Central memory CD8-positive, alpha-beta T cell (primary cell): ENCODE results near the gene SVIL.

Source experiments
- ATAC-seq: fragments of 150-1000 bp; cut with Tn5 transposase; replicated peaks from 2 replicates; pipeline ENCODE4 v1.10.0; 2022; ENCODE audit warnings: mild to moderate bottlenecking, moderate FRiP score, moderate number of reproducible peaks; ENCODE audit not compliant: poor library complexity, severe bottlenecking; ENCODE audit errors: extremely low read depth
- DNase-seq, 2 donors: peaks; one replicate each; pipeline ENCODE4 v3.0.0; 2021; ENCODE audit warnings: low spot score in 2 of 2
- H3K27ac Mint-ChIP-seq: one replicate; pipeline ENCODE4 v1.8.0; 2022; ENCODE audit warnings: low read depth, mild to moderate bottlenecking, moderate library complexity, mixed read lengths
- H3K27me3 Mint-ChIP-seq: one replicate; pipeline ENCODE4 v1.8.0; 2022; ENCODE audit warnings: mixed read lengths
- H3K36me3 Mint-ChIP-seq: one replicate; pipeline ENCODE4 v1.8.0; 2022; ENCODE audit warnings: mild to moderate bottlenecking, moderate library complexity, mixed read lengths; ENCODE audit not compliant: insufficient read depth
- H3K4me1 Mint-ChIP-seq: one replicate; pipeline ENCODE4 v1.8.0; 2022; ENCODE audit warnings: mixed read lengths
- H3K4me3 Mint-ChIP-seq: one replicate; pipeline ENCODE4 v1.8.0; 2022; ENCODE audit warnings: mild to moderate bottlenecking, moderate library complexity, mixed read lengths
- H3K9me3 Mint-ChIP-seq: one replicate; pipeline ENCODE4 v1.8.0; 2022; ENCODE audit warnings: mixed read lengths

SVIL gene, protein sequence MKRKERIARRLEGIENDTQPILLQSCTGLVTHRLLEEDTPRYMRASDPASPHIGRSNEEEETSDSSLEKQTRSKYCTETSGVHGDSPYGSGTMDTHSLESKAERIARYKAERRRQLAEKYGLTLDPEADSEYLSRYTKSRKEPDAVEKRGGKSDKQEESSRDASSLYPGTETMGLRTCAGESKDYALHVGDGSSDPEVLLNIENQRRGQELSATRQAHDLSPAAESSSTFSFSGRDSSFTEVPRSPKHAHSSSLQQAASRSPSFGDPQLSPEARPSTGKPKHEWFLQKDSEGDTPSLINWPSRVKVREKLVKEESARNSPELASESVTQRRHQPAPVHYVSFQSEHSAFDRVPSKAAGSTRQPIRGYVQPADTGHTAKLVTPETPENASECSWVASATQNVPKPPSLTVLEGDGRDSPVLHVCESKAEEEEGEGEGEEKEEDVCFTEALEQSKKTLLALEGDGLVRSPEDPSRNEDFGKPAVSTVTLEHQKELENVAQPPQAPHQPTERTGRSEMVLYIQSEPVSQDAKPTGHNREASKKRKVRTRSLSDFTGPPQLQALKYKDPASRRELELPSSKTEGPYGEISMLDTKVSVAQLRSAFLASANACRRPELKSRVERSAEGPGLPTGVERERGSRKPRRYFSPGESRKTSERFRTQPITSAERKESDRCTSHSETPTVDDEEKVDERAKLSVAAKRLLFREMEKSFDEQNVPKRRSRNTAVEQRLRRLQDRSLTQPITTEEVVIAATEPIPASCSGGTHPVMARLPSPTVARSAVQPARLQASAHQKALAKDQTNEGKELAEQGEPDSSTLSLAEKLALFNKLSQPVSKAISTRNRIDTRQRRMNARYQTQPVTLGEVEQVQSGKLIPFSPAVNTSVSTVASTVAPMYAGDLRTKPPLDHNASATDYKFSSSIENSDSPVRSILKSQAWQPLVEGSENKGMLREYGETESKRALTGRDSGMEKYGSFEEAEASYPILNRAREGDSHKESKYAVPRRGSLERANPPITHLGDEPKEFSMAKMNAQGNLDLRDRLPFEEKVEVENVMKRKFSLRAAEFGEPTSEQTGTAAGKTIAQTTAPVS (N-terminal part only)

DNA sequence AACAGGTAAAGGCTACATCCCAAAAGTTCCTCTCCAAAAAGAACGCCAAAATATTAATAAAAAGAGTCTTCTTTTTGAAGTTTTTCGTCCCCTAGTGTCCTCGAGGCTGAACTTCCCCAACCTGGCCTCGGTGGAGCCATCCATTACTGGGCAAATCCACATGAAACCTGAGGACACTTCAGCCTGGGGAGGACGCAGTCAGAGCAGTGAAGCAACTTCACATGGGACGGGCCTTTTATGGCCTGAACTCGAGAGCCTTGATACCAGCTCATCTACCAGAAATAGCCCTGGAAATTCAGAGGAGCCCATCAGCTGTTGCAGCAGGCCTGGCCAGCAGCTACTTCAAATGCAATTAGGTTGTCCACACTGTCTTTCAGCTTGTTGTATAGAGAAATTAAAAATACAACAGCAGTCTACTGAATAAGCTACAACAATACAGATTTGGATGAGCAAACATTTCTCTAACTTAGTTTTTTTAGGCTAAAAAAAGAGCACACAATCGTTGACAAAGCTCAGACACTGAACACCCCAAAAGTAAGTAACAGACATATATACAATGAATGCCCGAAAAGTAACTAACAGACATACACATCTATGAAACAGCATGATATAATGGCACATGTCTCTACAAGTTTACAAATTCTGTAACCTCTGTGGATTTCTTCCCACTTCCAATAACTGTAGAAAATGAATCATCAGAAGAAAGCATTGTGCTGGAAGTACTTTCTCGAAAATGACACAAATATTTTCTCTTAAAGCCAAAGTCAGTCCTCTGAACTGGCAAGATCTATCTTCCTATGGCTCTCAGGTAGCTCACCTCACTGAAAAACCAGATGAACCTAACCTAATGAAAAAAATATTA, at the start of gene SVIL:
TSS of gene SVIL (minus strand) at position 208 of the 862 bp plus-strand sequence. CDS start 79,913 bp downstream, outside the sequence.
- H3K9me3 Mint-ChIP-seq: no peaks in the 10 kb centered on the region
- H3K4me1 Mint-ChIP-seq: peaks cover 47% of the 10 kb centered on the region
- H3K27ac Mint-ChIP-seq: peak within 1 kb of the TSS; percentile 92
- H3K4me3 Mint-ChIP-seq: peak within 1 kb of the TSS; percentile 31
- ATAC-seq (no peak), DNase-seq (no peak)
- H3K36me3 Mint-ChIP-seq: peaks cover 6% of the 10 kb centered on the region
- H3K27me3 Mint-ChIP-seq: no peaks in the 10 kb centered on the region

DNA sequence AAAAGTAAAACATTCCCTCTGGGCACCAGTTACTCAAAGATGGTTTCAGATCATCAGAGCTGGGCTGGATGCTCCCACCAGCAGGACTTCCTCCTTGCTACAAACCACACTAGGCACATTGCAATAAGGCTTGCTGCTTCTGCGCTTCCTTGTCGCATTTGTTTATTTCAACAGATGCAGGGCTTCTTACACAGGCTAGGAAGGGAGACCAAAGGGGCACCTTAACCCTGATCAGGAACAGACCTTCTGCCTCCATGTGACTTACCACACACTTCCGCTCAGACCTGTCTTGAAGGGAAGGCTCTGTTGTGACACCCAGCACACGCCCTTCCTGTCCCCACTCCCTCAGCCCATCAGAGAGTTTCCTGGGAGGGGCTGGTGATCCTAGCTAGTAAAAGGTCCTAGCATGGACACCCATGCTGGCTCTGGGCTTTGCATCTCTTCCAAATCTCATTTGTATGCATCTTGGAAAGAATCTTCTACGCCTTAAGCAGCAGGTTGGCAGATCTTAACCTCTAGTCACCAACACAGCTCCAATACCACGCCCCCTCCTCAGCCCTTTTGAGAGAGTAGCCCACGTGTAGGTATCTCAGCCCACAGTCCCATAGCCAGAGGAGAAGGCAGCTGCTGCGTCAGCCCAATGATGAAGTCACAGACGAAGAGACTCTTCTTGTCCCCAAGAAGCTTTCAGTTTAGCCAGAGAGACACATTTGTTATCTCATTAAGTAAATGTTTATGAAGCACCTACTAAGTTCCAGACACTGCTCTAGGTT, 47.1 kb upstream of the SVIL start:
- no peaks in the 10 kb centered on the region for H3K27me3 Mint-ChIP-seq
- peaks cover 79% of the 10 kb centered on the region for H3K4me1 Mint-ChIP-seq
- H3K9me3 Mint-ChIP-seq: no peaks in the 10 kb centered on the region
- H3K27ac Mint-ChIP-seq: peak overlapping the region; percentile 89
- peak in 1 of 2 donors; percentile 60 for DNase-seq
- H3K4me3 Mint-ChIP-seq: peak overlapping the region; percentile 57
- peak; percentile 100 for ATAC-seq
- peaks cover 7% of the 10 kb centered on the region for H3K36me3 Mint-ChIP-seq

DNA sequence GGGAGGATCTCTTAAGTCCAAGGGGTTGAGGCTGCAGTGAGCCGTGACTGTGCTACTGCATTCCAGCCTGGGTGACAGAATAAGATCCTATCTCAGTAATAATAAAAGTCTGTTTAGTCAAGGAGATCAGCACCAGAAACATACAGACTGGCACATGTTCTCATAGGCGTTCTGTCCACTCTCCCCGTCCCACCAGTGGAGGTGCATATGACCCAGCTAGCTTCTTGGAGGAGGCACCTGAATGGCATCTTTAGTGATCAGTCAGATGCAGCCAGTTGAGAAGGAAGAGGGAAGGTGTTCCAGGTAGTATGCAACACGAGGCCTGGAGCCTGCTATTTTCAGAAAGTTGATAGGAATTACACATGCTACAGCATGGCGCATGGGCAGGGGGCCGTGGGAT, 45.3 kb upstream of the SVIL start:
- Mint-ChIP-seq H3K27me3 (no peaks in the 10 kb centered on the region), H3K4me1 (peaks cover 84% of the 10 kb centered on the region), H3K27ac (peak overlapping the region; percentile 89), H3K4me3 (peak overlapping the region; percentile 57), H3K36me3 (peaks cover 7% of the 10 kb centered on the region), H3K9me3 (peaks cover 9% of the 10 kb centered on the region)
- DNase-seq: no peak
- no peak for ATAC-seq

DNA sequence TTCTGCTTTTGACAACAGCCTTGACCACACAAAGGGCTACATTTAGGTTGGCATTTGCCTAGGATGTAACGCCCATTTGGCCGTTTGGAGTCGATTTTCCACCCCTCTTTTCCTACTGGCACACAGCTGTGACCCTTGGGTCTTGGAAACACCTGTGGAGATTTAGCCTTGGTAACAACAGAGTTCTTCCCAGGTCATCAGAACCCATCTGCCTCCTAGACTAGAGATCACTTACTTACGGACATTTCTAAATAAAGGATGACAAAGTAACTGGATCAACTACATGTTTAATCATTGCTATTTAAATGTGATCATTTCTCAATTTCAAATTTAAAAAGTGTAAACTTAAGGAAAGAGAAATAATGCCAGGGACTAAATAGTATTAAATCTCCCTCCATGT, 42.0 kb upstream of the SVIL start:
- Mint-ChIP-seq H3K4me3 (no peak overlapping the region), H3K9me3 (peaks cover 9% of the 10 kb centered on the region), H3K27ac (no peak overlapping the region), H3K36me3 (peaks cover 7% of the 10 kb centered on the region), H3K27me3 (no peaks in the 10 kb centered on the region), H3K4me1 (peaks cover 58% of the 10 kb centered on the region)
- DNase-seq: no peak
- no peak for ATAC-seq

DNA sequence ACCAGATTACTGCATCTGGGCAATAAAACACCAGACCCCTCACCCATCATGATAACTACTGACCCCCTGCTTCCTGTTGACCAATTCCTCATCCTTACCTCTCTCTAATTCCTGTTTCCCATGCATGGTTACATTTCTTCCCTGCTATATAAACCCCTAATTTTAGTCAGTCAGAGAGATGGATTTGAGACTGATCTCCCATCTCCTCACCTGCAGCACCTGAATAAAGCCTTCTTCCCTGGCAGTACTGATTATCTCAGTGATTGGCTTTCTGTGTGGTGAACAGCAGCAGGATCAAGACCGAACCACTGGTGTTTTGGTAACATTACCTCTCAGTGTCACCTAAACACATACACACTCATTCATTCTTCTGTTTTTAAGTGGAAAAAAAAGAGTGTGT, 41.2 kb upstream of the SVIL start:
- H3K36me3 Mint-ChIP-seq: peaks cover 4% of the 10 kb centered on the region
- H3K4me1 Mint-ChIP-seq: peaks cover 57% of the 10 kb centered on the region
- no peaks in the 10 kb centered on the region for H3K27me3 Mint-ChIP-seq
- no peak for ATAC-seq
- H3K27ac Mint-ChIP-seq: peak overlapping the region; percentile 3
- DNase-seq: no peak
- no peak overlapping the region for H3K4me3 Mint-ChIP-seq
- H3K9me3 Mint-ChIP-seq: peaks cover 9% of the 10 kb centered on the region

DNA sequence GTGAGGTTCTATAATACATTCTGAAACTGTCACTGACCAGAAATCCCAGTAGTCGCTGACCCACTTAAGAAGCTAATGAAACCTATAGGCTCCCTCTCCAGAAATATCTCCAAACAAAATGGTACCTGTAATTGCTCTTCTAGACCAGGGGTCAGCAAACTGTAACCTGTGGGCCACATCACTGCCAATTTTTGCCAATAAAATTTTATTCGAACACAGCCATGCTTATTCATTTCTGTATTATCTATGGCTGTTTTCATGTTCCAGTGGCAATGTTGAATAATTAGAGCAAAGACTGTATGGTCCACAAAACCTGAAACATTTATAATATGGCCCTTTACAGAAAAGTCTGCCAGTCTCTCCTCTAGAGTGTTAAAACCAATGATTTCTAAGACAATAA, 37.2 kb upstream of the SVIL start:
- H3K36me3 Mint-ChIP-seq: no peaks in the 10 kb centered on the region
- H3K27ac Mint-ChIP-seq: no peak overlapping the region
- H3K4me1 Mint-ChIP-seq: peaks cover 35% of the 10 kb centered on the region
- no peaks in the 10 kb centered on the region for H3K27me3 Mint-ChIP-seq
- ATAC-seq (no peak), DNase-seq (no peak)
- H3K4me3 Mint-ChIP-seq: no peak overlapping the region
- H3K9me3 Mint-ChIP-seq: peaks cover 9% of the 10 kb centered on the region

DNA sequence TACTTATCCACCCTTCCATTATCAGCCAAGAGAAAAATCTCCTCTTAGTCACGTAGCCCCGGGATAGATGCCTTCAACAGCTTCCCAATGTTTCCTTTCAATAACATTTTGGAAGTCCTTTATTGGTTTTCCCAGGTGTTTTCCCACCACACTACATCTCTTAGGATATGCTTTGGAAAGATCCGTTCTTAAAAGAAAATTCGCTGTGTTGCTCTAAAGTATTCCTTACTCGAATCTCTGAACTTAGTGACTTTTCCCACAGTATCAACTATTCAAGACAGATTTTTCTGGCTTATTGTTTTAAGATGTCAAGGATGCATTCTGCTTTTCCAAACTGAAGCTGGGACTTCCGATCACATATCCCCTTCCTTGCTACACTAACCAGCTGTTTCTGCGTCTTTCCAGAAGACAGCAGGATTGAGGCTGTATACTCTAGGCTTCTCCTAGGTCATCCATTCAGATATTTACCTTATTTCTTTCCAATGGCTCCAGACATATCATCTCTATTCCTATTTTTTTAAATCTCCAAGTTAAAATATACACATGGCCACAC, 36.5 kb upstream of the SVIL start:
- Mint-ChIP-seq H3K27ac (no peak overlapping the region), H3K9me3 (peaks cover 9% of the 10 kb centered on the region), H3K4me3 (no peak overlapping the region), H3K36me3 (no peaks in the 10 kb centered on the region), H3K4me1 (peaks cover 34% of the 10 kb centered on the region), H3K27me3 (no peaks in the 10 kb centered on the region)
- no peak for ATAC-seq
- no peak for DNase-seq

DNA sequence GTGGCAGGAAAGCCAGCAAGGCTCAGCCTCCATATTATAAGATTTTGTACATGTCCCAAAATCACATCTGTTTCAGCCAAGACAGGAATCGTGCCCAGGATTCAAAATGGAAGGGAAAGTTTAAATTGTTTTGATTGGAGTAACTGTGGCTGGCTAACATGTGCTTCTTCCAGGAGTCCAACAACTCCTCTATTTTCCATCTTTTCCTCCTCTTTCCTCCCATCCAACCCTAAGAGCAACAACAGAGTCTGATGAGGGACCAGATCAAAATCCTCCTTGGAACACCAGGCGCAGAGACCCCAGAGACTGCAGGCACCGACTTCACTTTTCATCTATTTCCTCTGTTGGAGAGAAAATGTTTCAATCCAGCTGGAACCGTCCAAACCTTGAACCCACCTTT, 36.0 kb upstream of the SVIL start:
- Mint-ChIP-seq H3K27me3 (no peaks in the 10 kb centered on the region), H3K4me1 (peaks cover 28% of the 10 kb centered on the region)
- ATAC-seq: no peak

DNA sequence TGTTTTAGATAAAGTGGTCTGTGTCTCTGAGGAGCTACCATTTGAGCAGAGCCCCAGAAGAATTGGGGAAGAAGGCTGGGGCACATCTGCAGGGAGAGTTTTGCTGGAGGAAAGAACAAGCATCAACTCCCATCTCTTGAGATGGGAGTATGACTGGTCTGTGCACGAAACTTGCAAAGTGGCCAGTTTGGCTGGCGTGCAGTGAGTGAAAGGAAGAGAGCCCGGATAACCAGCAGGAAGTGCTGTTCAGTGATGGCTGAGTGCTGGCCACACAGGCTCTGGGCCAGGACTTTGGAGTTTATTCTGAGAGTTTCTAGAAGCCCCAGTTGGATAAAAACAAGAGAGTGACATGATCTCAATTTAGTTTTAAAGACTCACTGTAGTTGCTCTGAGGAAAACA, 34.4 kb upstream of the SVIL start:
- Mint-ChIP-seq H3K27ac (no peak overlapping the region), H3K27me3 (no peaks in the 10 kb centered on the region), H3K36me3 (no peaks in the 10 kb centered on the region), H3K9me3 (no peaks in the 10 kb centered on the region), H3K4me1 (peaks cover 22% of the 10 kb centered on the region), H3K4me3 (no peak overlapping the region)
- DNase-seq (no peak), ATAC-seq (no peak)

More for the DNA sequence above, 36.0 kb upstream of the SVIL start:
- no peak overlapping the region for H3K4me3 Mint-ChIP-seq
- peaks cover 4% of the 10 kb centered on the region for H3K9me3 Mint-ChIP-seq
- no peaks in the 10 kb centered on the region for H3K36me3 Mint-ChIP-seq
- no peak overlapping the region for H3K27ac Mint-ChIP-seq
- DNase-seq: no peak

DNA sequence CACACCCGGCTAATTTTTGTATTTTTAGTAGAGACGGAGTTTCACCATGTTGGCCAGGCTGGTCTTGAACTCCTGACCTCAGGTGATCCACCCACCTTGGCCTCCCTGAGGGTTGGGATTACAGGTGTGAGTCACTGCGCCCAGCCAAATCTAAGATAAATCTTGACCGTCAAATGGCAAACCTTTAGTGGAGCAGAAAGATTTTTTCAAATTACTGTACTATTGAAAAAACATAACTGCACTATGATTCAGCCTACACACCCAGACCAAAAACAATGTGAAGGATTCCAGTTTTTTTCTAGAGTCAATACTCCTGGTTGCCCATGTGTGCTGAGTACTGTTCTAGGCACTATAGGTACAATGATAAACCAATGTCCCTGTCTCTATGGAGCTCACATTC, 33.9 kb upstream of the SVIL start:
- DNase-seq (no peak), ATAC-seq (no peak)
- Mint-ChIP-seq H3K4me1 (peaks cover 22% of the 10 kb centered on the region), H3K4me3 (no peak overlapping the region), H3K9me3 (no peaks in the 10 kb centered on the region), H3K27me3 (no peaks in the 10 kb centered on the region), H3K27ac (no peak overlapping the region), H3K36me3 (no peaks in the 10 kb centered on the region)

DNA sequence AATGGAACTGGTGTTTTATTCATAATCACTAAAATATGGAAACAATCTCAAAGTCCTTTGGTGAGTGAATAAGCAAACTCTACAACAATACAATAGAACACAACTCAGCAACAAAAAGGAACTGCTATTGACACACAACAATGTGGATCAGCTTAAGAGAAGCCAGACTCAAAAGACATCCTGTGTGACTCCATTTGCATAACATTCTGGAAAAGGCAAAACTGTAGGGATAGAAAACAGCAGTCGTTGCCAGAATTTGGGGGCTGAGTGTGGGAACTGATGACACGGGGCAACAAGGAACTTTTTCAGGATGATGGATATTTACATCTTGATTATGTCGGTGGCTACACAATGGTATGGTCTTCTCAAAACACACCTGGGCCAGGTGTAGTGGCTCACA, 32.4 kb upstream of the SVIL start:
- no peak overlapping the region for H3K27ac Mint-ChIP-seq
- H3K36me3 Mint-ChIP-seq: no peaks in the 10 kb centered on the region
- H3K9me3 Mint-ChIP-seq: no peaks in the 10 kb centered on the region
- ATAC-seq (no peak), DNase-seq (no peak)
- H3K4me3 Mint-ChIP-seq: no peak overlapping the region
- H3K4me1 Mint-ChIP-seq: peaks cover 22% of the 10 kb centered on the region
- no peaks in the 10 kb centered on the region for H3K27me3 Mint-ChIP-seq
